IMR-90 (cell line): ENCODE data around the gene OSM. TPM values are rescaled to one million over a fixed set of nuclear protein-coding genes. Genes with fewer than 3 reads are reported as not detected.

Experiments used
- ATAC-seq: fragments of 200-7000 bp; cut with Tn5 transposase; 2 replicates; pipeline ENCODE4 v1.9.1; 2020; ENCODE audit warnings: low read depth, mild to moderate bottlenecking, moderate library complexity
- BruUV-seq: library from RNA; stranded (reverse); fragments of 400-500 nt; replicated peaks from 2 replicates; lab custom pipeline; 2021; lab: Mats Ljungman, UMichigan
- CTCF ChIA-PET: fragments of 300-600 bp; formaldehyde crosslinking; extraction: SDS; loops from one replicate; lab custom pipeline; 2021; ENCODE audit warnings: antibody characterized with exemption; lab: Yijun Ruan, JAX
- POLR2A ChIA-PET: fragments of 300-600 bp; sonication (Branson Sonifier 250); formaldehyde crosslinking; loops from one replicate; lab custom pipeline; 2022; ENCODE audit warnings: antibody characterized with exemption; ENCODE audit not compliant: unreplicated experiment; lab: Charles Lee
- DNase-seq: peaks from one replicate; pipeline ENCODE4 v3.0.0; 2013
- H2AFZ ChIP-seq: replicated peaks from 2 replicates; pipeline ENCODE3; 2013; ENCODE audit warnings: low read length, mild to moderate bottlenecking; ENCODE audit not compliant: poor library complexity
- H2AK5ac ChIP-seq: 2 replicates; pipeline ENCODE4 v1.6.1; 2013; ENCODE audit warnings: low read depth, low read length, inconsistent platforms
- H2AK9ac ChIP-seq: replicated peaks from 2 replicates; pipeline ENCODE3; 2013; ENCODE audit warnings: mild to moderate bottlenecking, low read depth, low read length, moderate library complexity; ENCODE audit not compliant: poor library complexity
- H2BK120ac ChIP-seq: 2 replicates; pipeline ENCODE4 v1.6.1; 2013; ENCODE audit warnings: low read depth, low read length, inconsistent platforms
- H2BK15ac ChIP-seq: 3 replicates; pipeline ENCODE4 v1.6.1; 2013; ENCODE audit warnings: low read depth, low read length, inconsistent platforms
- H2BK20ac ChIP-seq: 2 replicates; pipeline ENCODE4 v1.6.1; 2013; ENCODE audit warnings: low read depth, mild to moderate bottlenecking, inconsistent platforms, low read length, moderate library complexity
- H2BK5ac ChIP-seq: 2 replicates; pipeline ENCODE4 v1.6.1; 2013; ENCODE audit warnings: mild to moderate bottlenecking, low read depth, low read length, inconsistent platforms; ENCODE audit not compliant: poor library complexity, severe bottlenecking
- H3K14ac ChIP-seq: replicated peaks from 2 replicates; pipeline ENCODE4 v1.6.1; 2013; ENCODE audit warnings: low read depth, low read length, inconsistent platforms
- H3K18ac ChIP-seq: 2 replicates; pipeline ENCODE4 v1.6.1; 2013; ENCODE audit warnings: low read depth, low read length, control low read depth
- H3K23ac ChIP-seq: 2 replicates; pipeline ENCODE4 v1.6.1; 2013; ENCODE audit warnings: low read depth, low read length, inconsistent platforms
- H3K27ac ChIP-seq: 2 replicates; pipeline ENCODE4 v1.5.1; 2013; ENCODE audit warnings: mild to moderate bottlenecking, control low read depth, low read length; ENCODE audit not compliant: insufficient read depth
- H3K27me3 ChIP-seq: 2 replicates; pipeline ENCODE4 v1.6.1; 2013; ENCODE audit warnings: low read length; ENCODE audit not compliant: control insufficient read depth, insufficient read depth
- H3K36me3 ChIP-seq: 2 replicates; pipeline ENCODE4 v1.6.1; 2013; ENCODE audit warnings: low read length, mixed read lengths; ENCODE audit not compliant: control insufficient read depth, insufficient read depth
- H3K4ac ChIP-seq: 2 replicates; pipeline ENCODE4 v1.6.1; 2013; ENCODE audit warnings: low read depth, low read length, inconsistent platforms
- H3K4me1 ChIP-seq: 2 replicates; pipeline ENCODE4 v1.6.1; 2013; ENCODE audit warnings: low read length, mixed read lengths; ENCODE audit not compliant: control insufficient read depth, insufficient read depth
- H3K4me2 ChIP-seq: 2 replicates; pipeline ENCODE4 v1.6.1; 2013; ENCODE audit warnings: low read depth, mild to moderate bottlenecking, control low read depth, low read length, moderate library complexity
- H3K4me3 ChIP-seq: 2 replicates; pipeline ENCODE4 v1.5.1; 2013; ENCODE audit warnings: low read depth, mild to moderate bottlenecking, control low read depth, low read length, moderate library complexity; ENCODE audit not compliant: insufficient read depth
- H3K56ac ChIP-seq: 2 replicates; pipeline ENCODE4 v1.6.1; 2013; ENCODE audit warnings: low read length, inconsistent platforms; ENCODE audit not compliant: insufficient read depth; ENCODE audit errors: extremely low read depth
- H3K79me1 ChIP-seq, 2 experiments: 2 replicates each; pipeline ENCODE4 v1.6.1; 2013; ENCODE audit warnings: low read length in 2 of 2, inconsistent platforms in 1 of 2, low read depth in 1 of 2
- H3K9ac ChIP-seq: 2 replicates; pipeline ENCODE4 v1.6.1; 2013; ENCODE audit warnings: low read depth, low read length, control low read depth
- H3K9me1 ChIP-seq: 2 replicates; pipeline ENCODE4 v1.6.1; 2013; ENCODE audit warnings: low read length, inconsistent platforms; ENCODE audit not compliant: insufficient read depth
- H3K9me3 ChIP-seq: 2 replicates; pipeline ENCODE4 v1.6.1; 2013; ENCODE audit warnings: low read length; ENCODE audit not compliant: control insufficient read depth, insufficient read depth
- H4K20me1 ChIP-seq: 2 replicates; pipeline ENCODE4 v1.6.1; 2013; ENCODE audit warnings: low read length, inconsistent platforms; ENCODE audit not compliant: insufficient read depth
- H4K5ac ChIP-seq: 2 replicates; pipeline ENCODE4 v1.6.1; 2013; ENCODE audit warnings: mild to moderate bottlenecking, low read depth, low read length, control low read depth
- H4K8ac ChIP-seq, 2 experiments: 2 replicates each; pipeline ENCODE4 v1.6.1; 2013; ENCODE audit warnings: low read depth in 2 of 2, low read length in 2 of 2, control low read depth in 1 of 2, inconsistent platforms in 1 of 2
- H4K91ac ChIP-seq: 2 replicates; pipeline ENCODE4 v1.6.1; 2013; ENCODE audit warnings: low read depth, low read length, inconsistent platforms; ENCODE audit not compliant: insufficient read depth
- BHLHE40 ChIP-seq: fragments of 150-350 bp; IDR thresholded peaks from 2 replicates; pipeline ENCODE4 v1.6.1; 2016; ENCODE audit warnings: mild to moderate bottlenecking, low read depth, low read length
- CEBPB ChIP-seq: IDR thresholded peaks from 2 replicates; pipeline ENCODE4 v1.6.1; 2012; ENCODE audit warnings: low read depth, low read length, improper control_type of control experiment
- CHD1 ChIP-seq: IDR thresholded peaks from 2 replicates; pipeline ENCODE4 v1.6.1; 2012; ENCODE audit warnings: low read depth, low read length, improper control_type of control experiment
- CTCF ChIP-seq: conservative IDR thresholded peaks from 2 replicates; pipeline ENCODE4 v1.5.1; 2012; ENCODE audit warnings: mild to moderate bottlenecking, low read depth, low read length, improper control_type of control experiment
- ELK1 ChIP-seq: fragments of 150-350 bp; IDR thresholded peaks from 2 replicates; pipeline ENCODE4 v1.6.1; 2016; ENCODE audit warnings: low read depth, mild to moderate bottlenecking, low read length, moderate library complexity, borderline replicate concordance
- FOS ChIP-seq: fragments of 150-350 bp; IDR thresholded peaks from 2 replicates; pipeline ENCODE4 v1.6.1; 2016; ENCODE audit warnings: low read depth, low read length
- MAFK ChIP-seq: IDR thresholded peaks from 2 replicates; pipeline ENCODE4 v1.6.1; 2012; ENCODE audit warnings: low read depth, low read length, improper control_type of control experiment
- MAZ ChIP-seq: IDR thresholded peaks from 2 replicates; pipeline ENCODE4 v1.6.1; 2012; ENCODE audit warnings: low read depth, mild to moderate bottlenecking, low read length, improper control_type of control experiment, moderate library complexity, borderline replicate concordance
- MXI1 ChIP-seq: IDR thresholded peaks from 2 replicates; pipeline ENCODE4 v1.6.1; 2012; ENCODE audit warnings: low read depth, mild to moderate bottlenecking, low read length, moderate library complexity, borderline replicate concordance
- NFE2L2 ChIP-seq: fragments of 150-350 bp; IDR thresholded peaks from 2 replicates; pipeline ENCODE4 v1.6.1; 2016; ENCODE audit warnings: low read depth, mild to moderate bottlenecking, low read length
- POLR2A ChIP-seq: IDR thresholded peaks from 2 replicates; pipeline ENCODE4 v1.6.1; 2012; ENCODE audit warnings: mild to moderate bottlenecking, low read depth, low read length
- RCOR1 ChIP-seq: IDR thresholded peaks from 2 replicates; pipeline ENCODE4 v1.6.1; 2012; ENCODE audit warnings: mild to moderate bottlenecking, low read length, improper control_type of control experiment; ENCODE audit not compliant: insufficient replicate concordance
- RFX5 ChIP-seq: IDR thresholded peaks from 2 replicates; pipeline ENCODE4 v1.8.0; 2012; ENCODE audit warnings: low read depth, mild to moderate bottlenecking, low read length, moderate library complexity
- SMC3 ChIP-seq: fragments of 150-350 bp; IDR thresholded peaks from 2 replicates; pipeline ENCODE4 v1.6.1; 2016; ENCODE audit warnings: low read depth, mild to moderate bottlenecking, antibody characterized with exemption, low read length, moderate library complexity
- USF2 ChIP-seq: fragments of 150-350 bp; IDR thresholded peaks from 2 replicates; pipeline ENCODE4 v1.6.1; 2017; ENCODE audit warnings: mild to moderate bottlenecking, antibody characterized with exemption, low read length, low read depth
- WGBS, 2 experiments: methylation state at CpG; one replicate each; pipeline versions ENCODE4 v1.1.5 to v1.1.7; 2013; ENCODE audit warnings: missing lambda C conversion rate in 2 of 2; ENCODE audit not compliant: insufficient read length in 1 of 2; ENCODE audit errors: extremely low coverage in 2 of 2; 5-methylcytosine and 5-hydroxymethylcytosine counted together
- dilution Hi-C: fragments of 300-500 bp; cut with HindIII; formaldehyde crosslinking; loops from one replicate; pipeline ENCODE4 v1.14.3; 2018; ENCODE audit warnings: low sequenced_read_pairs; ENCODE audit not compliant: unreplicated experiment
- in situ Hi-C: fragments of 300-500 bp; cut with MboI; formaldehyde crosslinking; loops from 3 replicates; pipeline ENCODE4 v1.14.3; 2019; ENCODE audit warnings: low sequenced_read_pairs, inconsistent platforms, mixed read lengths
- intact Hi-C: fragments of 100-400 bp; cut with micrococcal nuclease; formaldehyde crosslinking; loops from 2 replicates; pipeline ENCODE4 v1.10.0; 2022
- polyA plus RNA-seq, 3 experiments: library from polyadenylated mRNA; depleted of rRNA; stranded (reverse); fragments of >200 nt; gene quantifications; 2 replicates each; pipeline ENCODE4 v1.2.3, GENCODE V29; 2012; ENCODE audit warnings: low replicate concordance in 1 of 3
- total RNA-seq: library from RNA; depleted of rRNA; stranded (reverse); fragments of >200 nt; gene quantifications from 2 replicates; pipeline ENCODE4 v1.2.3, GENCODE V29; 2012

The OSM gene
- total and polyA plus RNA-seq, 2 of the 4 experiments (the other 2 are of a cell fraction): not detected

- TF ChIP-seq MXI1 (no peak), CEBPB (no peak), POLR2A (no peak), USF2 (no peak), NFE2L2 (no peak), RCOR1 (no peak), CHD1 (no peak), MAZ (no peak), CTCF (no peak), ELK1 (no peak), RFX5 (no peak), FOS (no peak), MAFK (no peak), SMC3 (no peak), BHLHE40 (no peak)
- ATAC-seq: no peak
- Histone ChIP-seq H3K27ac (no peak overlapping the region), H3K36me3 (peaks cover 54% of the 10 kb centered on the region), H3K4me1 (peaks cover 20% of the 10 kb centered on the region; the same call in 1 of the 2 replicates), H2AK5ac (no peak overlapping the region), H3K9me1 (peaks cover 6% of the 10 kb centered on the region), H3K9me3 (no peaks in the 10 kb centered on the region), H2BK15ac (no peak overlapping the region), H3K79me1 (peaks cover 0 to 10% of the 10 kb centered on the region in 2 experiments), H4K5ac (no peak overlapping the region), H3K18ac (no peak overlapping the region), H3K23ac (no peak overlapping the region), H2BK5ac (no peak overlapping the region), H4K20me1 (peaks cover 28% of the 10 kb centered on the region), H3K4ac (no peak overlapping the region), H2AFZ (no peak overlapping the region), H3K27me3 (no peaks in the 10 kb centered on the region), H2BK20ac (no peak overlapping the region), H3K14ac (no peak overlapping the region), H3K4me3 (no peak overlapping the region), H3K9ac (no peak overlapping the region), H3K4me2 (no peak overlapping the region), H4K8ac (no peak overlapping the region), H2BK120ac (no peak overlapping the region), H3K56ac (no peak overlapping the region), H2AK9ac (no peak overlapping the region), H4K91ac (no peak overlapping the region)
- no peak for DNase-seq
- 100% methylated on average over 7 of the region's 18 CpGs; no CpG with 5 or more reads in 1 of the 2 experiments for WGBS, 2 experiments
- BruUV-seq: no TSS peak
- POLR2A ChIA-PET: no interaction called here
- in situ Hi-C loops (no loop called here), intact Hi-C loops (no loop called here), dilution Hi-C loops (no loop called here)
- CTCF ChIA-PET: no interaction called here
These were observed 25.7 kb upstream of the OSM start for GRCh38 chr22:30292069-30292970.
